Esophagus squamous epithelium (tissue), 5 donors: ENCODE measurements around the gene LYSMD3. TPM values are rescaled to one million over a fixed set of nuclear protein-coding genes. Genes with fewer than 3 reads are reported as not detected.

Source experiments
- DNase-seq: peaks from one replicate; lab custom pipeline; 2025; lab: John Stamatoyannopoulos, UW
- H3K27ac ChIP-seq, 4 donors: fragments of 200-600 bp; sonication (generic); one replicate each; pipeline ENCODE4 v1.5.1; 2016 to 2019; ENCODE audit warnings: mild to moderate bottlenecking in 1 of 4
- H3K27me3 ChIP-seq, 4 donors: fragments of 200-600 bp; sonication (generic); 1 replicate in 3 of 4; 2 replicates in 1 of 4; pipeline versions ENCODE4 v1.5.1 to v1.6.0; 2017 to 2021; ENCODE audit warnings: antibody characterized with exemption in 1 of 4
- H3K36me3 ChIP-seq, 3 donors: fragments of 200-600 bp; sonication (generic); one replicate each; pipeline ENCODE4 v1.5.1; 2016 to 2019
- H3K4me1 ChIP-seq, 3 donors: fragments of 200-600 bp; sonication (generic); one replicate each; pipeline ENCODE4 v1.5.1; 2017 to 2019
- H3K4me3 ChIP-seq, 4 donors: fragments of 200-600 bp; sonication (generic); 1 replicate in 3 of 4; 2 replicates in 1 of 4; pipeline ENCODE4 v1.5.1; 2016 to 2019; ENCODE audit warnings: mild to moderate bottlenecking in 2 of 4, moderate library complexity in 1 of 4
- H3K9me3 ChIP-seq, 3 donors: fragments of 200-600 bp; sonication (generic); one replicate each; pipeline ENCODE4 v1.5.1; 2016 to 2019
- CTCF ChIP-seq, 6 experiments: fragments of 450-650 bp in 4 of 6; fragments of 200-600 bp in 2 of 6; sonication (generic) in 2 of 6; IDR thresholded peaks; one replicate each; pipeline ENCODE4 v1.5.1; 2016 to 2019; ENCODE audit warnings: antibody characterized with exemption in 6 of 6, mild to moderate bottlenecking in 4 of 6, moderate library complexity in 4 of 6
- POLR2A ChIP-seq, 4 donors: fragments of 450-650 bp; IDR thresholded peaks; one replicate each; pipeline ENCODE4 v1.6.1; 2017; ENCODE audit warnings: antibody characterized with exemption in 4 of 4, mild to moderate bottlenecking in 4 of 4, moderate library complexity in 3 of 4
- WGBS, 2 donors: methylation state at CpG; one replicate each; pipeline ENCODE4 v1.1.5; 2018; 5-methylcytosine and 5-hydroxymethylcytosine counted together
- intact Hi-C: fragments of 100-400 bp; cut with DNase I; formaldehyde crosslinking; loops from one replicate; pipeline ENCODE4 v1.15.0; 2022
- total RNA-seq, 4 donors: library from RNA; depleted of rRNA; stranded (reverse); fragments of >200 nt; gene quantifications; one replicate each; pipeline ENCODE4 v1.1.0, GENCODE V29; 2016
- donor health status: DM: yes; HTN: yes; CAD: no.

Gene LYSMD3
- total RNA-seq, 4 donors from 2014 or later = 8.3 to 17.0 (median 14.2) TPM

GRCh38 chr5:90542827-90543519, 13.6 kb upstream of the LYSMD3 start:
- Histone ChIP-seq H3K4me3 (no peak overlapping the region), H3K27me3 (peaks cover 0 to 10% (median 0%) of the 10 kb centered on the region in 4 donors), H3K9me3 (no peaks in the 10 kb centered on the region), H3K4me1 (no peaks in the 10 kb centered on the region), H3K36me3 (no peaks in the 10 kb centered on the region), H3K27ac (no peak overlapping the region)
- intact Hi-C loops = no loop called here
- TF ChIP-seq POLR2A (IDR thresholded peaks at IDR 0.05) (no peak), CTCF (IDR thresholded peaks at IDR 0.05) (no peak)
- 48 to 51% methylated on average over 4 of the region's 4 CpGs for WGBS, 2 donors
- DNase-seq = no peak

GRCh38 chr5:90534922-90535321, 5.5 kb upstream of the LYSMD3 start:
- intact Hi-C loops = loop anchor here (10.0 kb wide), 1 partner anchor 100 kb away; no protein-coding TSS in a partner anchor
- Histone ChIP-seq H3K9me3 (no peaks in the 10 kb centered on the region), H3K4me3 (no peak overlapping the region), H3K27me3 (peaks cover 0 to 36% (median 0%) of the 10 kb centered on the region in 4 donors), H3K4me1 (peaks cover 0 to 12% (median 5%) of the 10 kb centered on the region in 3 donors), H3K36me3 (no peaks in the 10 kb centered on the region), H3K27ac (no peak overlapping the region)
- 69 to 77% methylated on average over 3 of the region's 3 CpGs for WGBS, 2 donors
- TF ChIP-seq CTCF (IDR thresholded peaks at IDR 0.05) = no peak
- no peak for TF ChIP-seq POLR2A (IDR thresholded peaks at IDR 0.05)
- no peak for DNase-seq

- intact Hi-C loops = loop anchor here (10.0 kb wide), 1 partner anchor 99 kb away; no protein-coding TSS in a partner anchor
- Histone ChIP-seq H3K4me3 (no peak overlapping the region), H3K9me3 (no peaks in the 10 kb centered on the region), H3K27ac (no peak overlapping the region), H3K4me1 (peaks cover 0 to 12% (median 5%) of the 10 kb centered on the region in 3 donors), H3K27me3 (peaks cover 0 to 36% (median 0%) of the 10 kb centered on the region in 4 donors), H3K36me3 (no peaks in the 10 kb centered on the region)
- TF ChIP-seq CTCF (IDR thresholded peaks at IDR 0.05) (no peak), POLR2A (IDR thresholded peaks at IDR 0.05) (no peak)
- no peak for DNase-seq
- 72 to 76% methylated on average over 3 of the region's 3 CpGs for WGBS, 2 donors
These were observed 4.4 kb upstream of the LYSMD3 start for GRCh38 chr5:90533794-90534193.

GRCh38 chr5:90530736-90531487, 1.5 kb upstream of the LYSMD3 start:
- Histone ChIP-seq H3K4me3 (peak overlapping the region in 1 of 4 donors; percentile 87), H3K27ac (peak overlapping the region in 1 of 4 donors; percentile 93), H3K9me3 (no peaks in the 10 kb centered on the region), H3K36me3 (no peaks in the 10 kb centered on the region), H3K27me3 (peaks cover 0 to 36% (median 0%) of the 10 kb centered on the region in 4 donors), H3K4me1 (peaks cover 0 to 38% (median 20%) of the 10 kb centered on the region in 3 donors)
- WGBS, 2 donors = 34 to 44% methylated on average over 9 of the region's 9 CpGs
- intact Hi-C loops = loop anchor here (10.0 kb wide), 1 partner anchor 96 kb away; no protein-coding TSS in a partner anchor
- DNase-seq = no peak
- no peak for TF ChIP-seq POLR2A (IDR thresholded peaks at IDR 0.05)

GRCh38 chr5:90529939-90530677, 724 bp upstream of the LYSMD3 start:
- H3K4me3 ChIP-seq = peak overlapping the region; percentile 73 to 94 (median 81)
- H3K36me3 ChIP-seq = peaks cover 0 to 5% (median 0%) of the 10 kb centered on the region in 3 donors
- H3K27ac ChIP-seq = peak overlapping the region; percentile 92 to 97 (median 94)
- H3K4me1 ChIP-seq = peaks cover 0 to 38% (median 20%) of the 10 kb centered on the region in 3 donors
- WGBS, 2 donors = 5 to 8% methylated on average over 11 to 12 of the region's 13 CpGs
- no peaks in the 10 kb centered on the region for H3K9me3 ChIP-seq
- TF ChIP-seq CTCF (IDR thresholded peaks at IDR 0.05) (peak in 5 of 6 experiments; percentile 52 to 75 (median 64)), POLR2A (IDR thresholded peaks at IDR 0.05) (no peak)
- H3K27me3 ChIP-seq = peaks cover 0 to 30% (median 0%) of the 10 kb centered on the region in 4 donors
- intact Hi-C loops = loop anchor here (10.0 kb wide), 1 partner anchor 95 kb away; no protein-coding TSS in a partner anchor
- peak; percentile 50 for DNase-seq
